ENCODE measurements around the gene B3GNT5. TPM values are rescaled to one million over a fixed set of nuclear protein-coding genes. Genes with fewer than 3 reads are reported as not detected.

Gene B3GNT5
- total RNA-seq, 1 experiment from 2014 or later: 7.7 TPM

- TF ChIP-seq STAT6 (CRISPR knock-in tag; conservative IDR thresholded peaks at IDR 0.05; ENCODE audit: low read depth) (no peak), PREB (CRISPR knock-in tag; IDR thresholded peaks at IDR 0.05; ENCODE audit: borderline replicate concordance) (no peak), ZNF532 (CRISPR knock-in tag; IDR thresholded peaks at IDR 0.05; ENCODE audit: borderline replicate concordance) (no peak), NFYB (CRISPR knock-in tag; conservative IDR thresholded peaks at IDR 0.05; ENCODE audit: low read depth) (no peak), CBFB (CRISPR knock-in tag; IDR thresholded peaks at IDR 0.05; ENCODE audit: low read depth) (no peak), ZNF263 (CRISPR knock-in tag; IDR thresholded peaks at IDR 0.05; ENCODE audit: low read depth) (no peak), JUN (CRISPR knock-in tag; IDR thresholded peaks at IDR 0.05) (no peak), GRHL2 (CRISPR knock-in tag; IDR thresholded peaks at IDR 0.05; ENCODE audit: insufficient replicate concordance, severe bottlenecking) (no peak), TEAD1 (CRISPR knock-in tag; IDR thresholded peaks at IDR 0.05) (no peak)
These were observed 62.7 kb downstream of the B3GNT5 start (continued) for GRCh38 chr3:183315739-183316138.

GRCh38 chr3:183317271-183317670, 64.2 kb downstream of the B3GNT5 start:
- CTCF ChIA-PET: no interaction called here
- Mint-ChIP-seq H3K27me3 (ENCODE audit: low read depth) (no peaks in the 10 kb centered on the region), H3K36me3 (no peaks in the 10 kb centered on the region)
- TF ChIP-seq USF2 (CRISPR knock-in tag; IDR thresholded peaks at IDR 0.05): no peak
- TF ChIP-seq CTCF (IDR thresholded peaks at IDR 0.05): no peak
- no peak for TF ChIP-seq ZNF121 (CRISPR knock-in tag; IDR thresholded peaks at IDR 0.05)
- no peak for TF ChIP-seq ZNF396 (CRISPR knock-in tag; IDR thresholded peaks at IDR 0.05; ENCODE audit: borderline replicate concordance)
- TF ChIP-seq E2F4 (CRISPR knock-in tag; IDR thresholded peaks at IDR 0.05; ENCODE audit: borderline replicate concordance, low read depth): no peak
- no peak for TF ChIP-seq E2F1 (CRISPR knock-in tag; IDR thresholded peaks at IDR 0.05)
- no peak for TF ChIP-seq IRF1 (CRISPR knock-in tag; IDR thresholded peaks at IDR 0.05)
- no peak for TF ChIP-seq GABPB1 (CRISPR knock-in tag; IDR thresholded peaks at IDR 0.05)
- no peak for TF ChIP-seq ZNF317 (CRISPR knock-in tag; IDR thresholded peaks at IDR 0.05; ENCODE audit: borderline replicate concordance, low read depth)
- TF ChIP-seq ZBTB21 (CRISPR knock-in tag; IDR thresholded peaks at IDR 0.05; ENCODE audit: borderline replicate concordance): no peak

More at GRCh38 chr3:183317271-183317670, 64.2 kb downstream of the B3GNT5 start:
- peaks cover 9% of the 10 kb centered on the region; the same call in 1 of the 2 replicates for H3K4me1 Mint-ChIP-seq
- H3K9me3 Mint-ChIP-seq: no peaks in the 10 kb centered on the region
- peak overlapping the region; percentile 35; the same call in 1 of the 2 replicates for H3K27ac Mint-ChIP-seq
- no peak overlapping the region for H3K4me3 Mint-ChIP-seq
- POLR2A ChIA-PET: no interaction called here
- DNase-seq (ENCODE audit: low spot score) (no peak), ATAC-seq (no peak)
